Measurements from ENCODE around the gene ODF2L.

The ODF2L gene, protein sequence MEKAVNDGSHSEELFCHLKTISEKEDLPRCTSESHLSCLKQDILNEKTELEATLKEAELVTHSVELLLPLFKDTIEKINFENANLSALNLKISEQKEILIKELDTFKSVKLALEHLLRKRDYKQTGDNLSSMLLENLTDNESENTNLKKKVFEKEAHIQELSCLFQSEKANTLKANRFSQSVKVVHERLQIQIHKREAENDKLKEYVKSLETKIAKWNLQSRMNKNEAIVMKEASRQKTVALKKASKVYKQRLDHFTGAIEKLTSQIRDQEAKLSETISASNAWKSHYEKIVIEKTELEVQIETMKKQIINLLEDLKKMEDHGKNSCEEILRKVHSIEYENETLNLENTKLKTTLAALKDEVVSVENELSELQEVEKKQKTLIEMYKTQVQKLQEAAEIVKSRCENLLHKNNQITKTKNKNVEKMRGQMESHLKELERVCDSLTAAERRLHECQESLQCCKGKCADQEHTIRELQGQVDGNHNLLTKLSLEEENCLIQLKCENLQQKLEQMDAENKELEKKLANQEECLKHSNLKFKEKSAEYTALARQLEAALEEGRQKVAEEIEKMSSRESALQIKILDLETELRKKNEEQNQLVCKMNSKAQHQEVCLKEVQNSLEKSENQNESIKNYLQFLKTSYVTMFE

DNA sequence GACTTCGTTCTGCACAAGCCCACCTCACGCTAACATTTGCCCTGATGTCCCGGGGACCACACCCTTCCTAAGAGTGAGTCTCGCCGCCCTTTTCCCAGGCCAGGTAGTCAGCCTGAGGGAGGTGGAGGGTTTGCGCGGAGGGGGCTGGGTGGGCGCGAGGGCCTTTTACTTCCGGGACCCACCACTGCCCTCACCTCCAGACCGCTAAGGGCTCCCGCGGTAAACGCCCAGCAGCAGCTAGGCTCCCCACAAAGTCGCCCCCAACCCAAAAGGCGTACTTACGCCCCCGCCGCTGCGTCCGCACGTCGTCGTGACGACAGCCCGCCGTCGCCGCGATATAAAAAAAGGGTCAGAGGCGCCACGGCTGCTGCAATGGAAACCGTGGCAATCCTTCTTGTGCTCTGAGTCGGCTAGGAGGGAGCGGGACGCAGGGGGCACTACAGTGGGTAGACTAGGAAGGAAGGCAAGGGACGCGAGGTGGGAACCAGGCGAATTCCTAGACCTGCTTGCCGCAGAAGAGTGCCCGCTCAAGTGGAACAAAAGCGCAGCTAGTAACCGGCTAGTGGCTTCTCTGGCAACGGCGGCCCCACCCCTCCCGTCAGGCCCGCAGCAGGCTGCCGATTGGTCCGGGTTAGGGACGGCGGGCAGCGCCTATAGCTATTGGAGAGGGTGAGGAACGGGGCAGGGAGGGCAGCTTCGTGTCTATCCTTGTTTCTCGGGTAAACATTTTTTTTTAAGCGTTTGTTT lies at the start of gene ODF2L:
TSS of gene ODF2L (minus strand) at position 573 of the 747 bp plus-strand sequence. CDS start 9,296 bp downstream, outside the sequence.
- peak; percentile 76 for DNase-seq (ENCODE audit: low read depth)

DNA sequence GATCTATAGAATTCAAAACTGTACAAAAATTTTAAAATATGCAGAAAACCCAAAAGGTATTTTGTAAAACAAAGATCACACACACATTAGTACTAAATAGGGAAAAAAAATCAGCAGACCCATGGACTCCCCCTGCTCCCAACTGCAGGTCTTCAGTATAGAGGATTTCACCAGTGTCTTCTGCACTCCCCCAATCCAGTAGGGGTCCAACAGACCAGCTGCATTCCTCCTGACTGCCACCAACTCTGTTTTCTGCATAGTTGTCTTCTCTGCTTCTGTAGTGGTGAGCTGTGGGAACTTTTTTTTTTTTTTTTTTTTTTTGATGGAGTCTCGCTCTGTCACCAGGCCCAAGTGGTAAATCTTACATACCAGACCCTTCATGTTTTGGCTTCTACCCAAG lies 49.8 kb upstream of the ODF2L start:
- no peak for DNase-seq (ENCODE audit: low read depth)

DNA sequence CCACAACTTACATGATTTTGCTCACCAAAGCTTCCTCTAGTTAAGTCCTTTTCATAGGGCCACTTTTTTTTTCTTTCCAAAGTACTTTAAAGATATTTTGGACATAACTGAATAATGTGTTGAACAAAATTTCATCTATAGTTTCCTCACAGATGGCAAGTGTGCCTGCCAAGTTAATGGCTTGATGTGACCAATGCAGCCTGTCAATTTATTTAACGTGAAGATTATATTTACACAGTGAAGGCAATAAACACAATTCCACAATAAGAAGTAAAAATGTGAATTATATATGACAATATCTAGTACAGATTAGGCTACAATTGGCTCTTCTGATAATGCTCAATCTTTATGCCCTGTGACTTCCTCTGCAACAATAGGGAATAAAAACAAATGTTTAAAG lies 45.9 kb upstream of the ODF2L start:
- no peak for DNase-seq (ENCODE audit: low read depth)

DNA sequence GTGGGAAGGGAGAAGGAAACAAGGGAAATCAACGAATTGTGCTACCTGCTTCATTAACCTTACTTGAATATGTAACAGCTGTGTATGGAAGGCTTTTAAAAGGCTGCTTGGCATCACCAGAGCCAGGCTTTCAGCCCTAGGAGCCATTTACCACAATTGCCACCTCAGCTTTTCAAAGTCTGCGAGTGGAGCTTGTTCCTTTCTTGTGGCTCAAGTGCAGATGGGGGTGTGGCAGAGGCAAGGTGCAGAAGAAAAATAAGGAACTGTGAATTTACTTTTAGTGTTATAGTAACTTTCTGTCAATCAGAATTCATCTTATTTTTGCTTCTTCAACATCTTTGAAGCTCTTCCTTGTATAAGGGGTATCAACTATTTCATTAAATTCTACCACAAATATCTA lies 45.5 kb upstream of the ODF2L start:
- DNase-seq (ENCODE audit: low read depth), result no peak

DNA sequence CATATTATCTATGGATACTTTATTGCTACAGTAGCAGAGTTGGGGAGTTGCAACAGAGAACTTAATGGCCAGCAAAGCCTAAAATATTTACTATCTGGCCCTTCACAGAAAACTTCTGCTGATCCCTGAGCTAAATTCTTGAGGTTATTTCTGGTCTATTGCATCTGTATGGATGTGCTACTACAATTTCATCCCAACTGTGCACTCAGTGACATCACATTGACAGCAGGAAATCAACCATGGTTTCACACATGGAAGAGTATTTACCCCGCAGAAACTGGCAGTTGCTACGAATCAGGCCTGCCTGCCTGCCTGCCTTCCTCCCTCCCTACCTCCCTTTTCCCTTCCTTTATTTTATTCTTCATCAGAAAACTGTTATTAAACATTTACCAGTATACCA lies 39.9 kb upstream of the ODF2L start:
- no peak for DNase-seq (ENCODE audit: low read depth)

DNA sequence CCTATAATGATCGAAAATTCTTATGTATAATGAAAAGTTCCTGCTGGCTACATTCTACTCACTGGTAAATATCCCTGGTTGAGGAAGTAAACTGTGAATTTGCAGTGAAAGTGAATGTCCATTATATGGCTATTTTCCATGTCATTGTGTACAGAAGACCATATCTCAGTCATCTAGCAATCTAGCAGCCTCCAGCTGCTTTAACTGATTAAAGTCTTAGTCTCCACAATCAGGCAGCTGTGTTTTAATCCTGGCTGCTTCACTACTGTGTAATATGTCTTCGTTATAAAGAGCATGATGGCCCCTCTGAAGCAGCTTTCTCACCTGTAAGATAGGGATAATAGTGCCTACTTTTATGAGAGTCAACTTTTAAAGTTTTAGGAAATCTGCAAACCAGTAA lies 39.2 kb upstream of the ODF2L start:
- no peak for DNase-seq (ENCODE audit: low read depth)

DNA sequence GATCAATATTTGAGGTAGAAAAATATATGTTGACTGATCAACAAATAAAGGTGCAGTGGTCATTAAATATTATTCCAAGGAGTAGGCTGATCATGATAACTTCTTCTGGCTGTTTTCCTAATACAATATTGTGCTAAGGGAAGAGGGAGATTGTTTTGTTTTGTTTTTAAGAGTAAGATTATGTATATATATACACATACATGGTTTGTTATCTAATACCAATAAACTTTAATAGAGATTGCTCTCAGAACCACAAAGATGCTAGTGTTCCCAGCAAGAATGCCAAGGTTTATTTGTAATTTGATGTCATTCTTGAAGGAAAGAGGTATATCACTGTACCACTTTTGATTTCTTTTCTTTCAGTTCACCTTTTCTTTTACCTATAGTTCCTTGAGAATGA lies 37.9 kb upstream of the ODF2L start:
- DNase-seq (ENCODE audit: low read depth), result no peak

DNA sequence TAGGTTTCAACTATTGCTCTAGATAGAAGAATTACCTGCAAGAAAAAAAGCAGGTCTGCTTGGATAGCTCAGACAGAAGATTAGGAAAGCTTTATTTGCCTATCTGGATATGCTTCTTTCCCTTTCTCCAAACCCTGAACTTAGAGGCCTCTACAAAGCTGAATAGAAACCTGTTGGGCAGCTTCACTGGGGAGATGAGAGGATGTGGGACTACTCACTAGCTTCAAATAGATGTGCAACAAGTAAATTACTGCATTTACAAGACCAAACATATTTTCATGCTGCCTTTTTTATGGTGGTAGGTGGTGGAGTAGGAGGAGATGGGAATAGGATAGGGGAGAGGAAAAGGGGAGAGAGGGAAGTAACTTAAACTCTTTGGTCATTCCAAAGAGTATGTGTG lies 34.3 kb upstream of the ODF2L start:
- DNase-seq (ENCODE audit: low read depth), result no peak

DNA sequence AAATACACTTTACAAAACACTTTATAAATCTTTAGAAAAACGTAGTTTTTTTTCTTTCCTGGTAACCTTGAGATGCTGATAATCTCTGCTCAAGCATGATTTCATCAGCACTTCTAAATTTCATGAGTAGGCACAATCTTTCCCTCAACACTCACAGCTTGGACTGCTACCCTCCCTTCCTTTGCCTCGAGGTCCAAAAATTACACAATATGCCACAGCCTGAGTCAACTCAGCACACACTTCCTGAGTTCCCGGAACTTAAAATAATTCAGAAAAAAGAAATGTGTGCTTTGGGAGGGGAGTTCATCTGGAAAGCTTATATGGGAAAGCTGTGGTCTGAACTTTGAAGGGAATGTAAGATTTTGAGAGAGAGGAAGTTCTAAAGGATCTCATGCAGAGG lies 33.7 kb upstream of the ODF2L start:
- DNase-seq (ENCODE audit: low read depth), result peak; percentile 97

DNA sequence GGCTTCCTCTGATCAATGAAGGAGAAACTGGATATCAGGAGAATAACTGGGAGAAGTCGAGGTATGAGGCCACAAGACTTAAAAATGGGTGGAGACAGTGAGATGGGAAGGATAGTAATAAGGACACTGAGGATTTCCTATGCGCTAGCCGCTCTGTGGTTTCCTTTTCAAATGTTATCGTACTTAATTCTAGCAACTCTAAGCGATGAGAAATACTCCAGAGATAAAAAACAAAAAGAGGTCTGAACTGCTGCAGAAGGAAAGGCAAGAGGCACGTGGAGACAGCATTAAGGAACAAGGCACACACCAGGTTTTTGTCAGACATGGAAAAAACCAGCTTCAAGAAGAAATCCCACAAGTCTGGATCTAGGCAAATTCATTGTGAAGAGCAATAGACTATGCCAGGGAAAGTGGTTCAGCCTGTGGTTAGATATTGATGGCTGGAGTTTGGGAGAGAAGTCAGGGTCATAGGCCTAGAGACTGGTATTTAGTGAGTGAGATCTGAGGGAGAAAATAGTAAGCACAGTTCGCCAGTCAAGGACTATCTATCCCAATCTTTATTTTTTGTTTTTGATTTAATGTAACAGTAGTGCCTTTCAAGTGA lies 33.1 kb upstream of the ODF2L start:
- DNase-seq (ENCODE audit: low read depth), result peak; percentile 51

DNA sequence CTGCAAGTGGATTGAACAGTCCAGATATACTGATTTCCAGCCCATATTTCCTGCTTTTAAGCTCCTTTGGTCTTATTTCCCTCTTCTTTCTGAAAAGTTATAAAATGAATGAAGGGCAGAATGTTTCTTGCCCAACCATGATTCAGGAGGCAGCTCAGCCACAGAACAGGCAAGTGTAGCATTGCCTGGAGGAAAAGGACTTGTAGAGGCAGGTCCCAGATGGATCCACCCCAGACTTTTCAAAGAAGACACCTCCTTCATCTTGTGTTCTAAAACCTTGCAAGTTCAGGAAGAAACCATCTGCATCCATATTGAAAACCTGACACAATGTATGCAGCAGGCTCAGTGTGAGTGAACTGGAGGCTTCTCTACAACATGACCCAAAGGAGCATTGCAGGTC lies 27.8 kb upstream of the ODF2L start, which contains the start of gene CLCA2:
TSS of gene CLCA2 (plus strand) at position 299 of the 400 bp plus-strand sequence. CDS start at position 376, 77 bp downstream.
- DNase-seq (ENCODE audit: low read depth), result no peak

DNA sequence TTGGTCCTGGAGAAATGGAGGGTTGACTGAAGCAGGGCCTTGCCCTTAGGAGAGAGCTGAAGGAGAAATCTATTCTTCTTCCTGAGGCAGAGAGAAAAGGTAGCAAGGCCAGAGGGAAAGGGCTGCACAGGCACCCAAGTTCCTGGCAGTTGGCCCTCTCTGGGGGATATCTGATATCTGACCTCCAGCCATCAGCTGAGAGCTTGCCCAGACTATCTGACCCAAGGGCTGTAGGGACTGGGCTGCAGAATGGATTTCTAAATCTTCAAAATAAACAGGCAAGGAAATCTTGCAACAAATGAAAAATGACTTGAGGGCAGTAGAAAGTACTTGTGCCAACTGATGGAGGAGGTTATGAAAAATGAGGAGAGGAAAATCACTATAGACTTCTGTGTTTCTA lies 27.4 kb upstream of the ODF2L start:
- DNase-seq (ENCODE audit: low read depth), result no peak

DNA sequence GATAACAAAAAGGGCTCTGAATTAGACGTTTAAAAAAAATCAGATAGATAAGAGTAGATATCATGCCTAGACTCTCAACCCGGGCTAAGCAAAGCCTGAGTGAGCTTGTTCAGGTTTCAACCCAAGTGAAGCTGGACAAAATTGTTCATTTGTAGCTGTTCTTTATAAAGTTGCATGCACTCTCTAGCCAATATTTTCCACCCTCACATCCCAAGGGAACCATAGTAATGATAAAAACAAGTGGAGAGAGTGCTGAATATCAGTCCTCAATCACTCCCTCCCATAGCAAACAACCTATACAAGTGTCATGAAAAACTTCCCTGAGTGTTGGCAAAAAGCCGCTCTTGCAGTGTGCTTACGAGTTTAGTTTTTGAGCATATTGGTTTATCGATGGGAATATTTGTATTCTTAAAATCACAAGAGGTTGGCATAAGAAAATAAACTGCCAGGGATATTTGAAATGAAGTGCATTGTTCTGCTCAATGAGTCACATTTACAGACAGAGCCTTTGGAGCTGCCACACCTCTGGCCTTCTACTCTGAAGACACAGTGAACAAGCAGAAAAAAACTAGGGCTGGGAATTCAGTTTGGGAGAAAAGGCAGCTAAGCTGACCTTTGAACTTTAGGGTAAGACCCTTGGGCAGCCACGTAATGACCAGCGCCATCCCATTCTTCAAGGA lies 25.6 kb upstream of the ODF2L start:
- peak; percentile 31 for DNase-seq (ENCODE audit: low read depth)

DNA sequence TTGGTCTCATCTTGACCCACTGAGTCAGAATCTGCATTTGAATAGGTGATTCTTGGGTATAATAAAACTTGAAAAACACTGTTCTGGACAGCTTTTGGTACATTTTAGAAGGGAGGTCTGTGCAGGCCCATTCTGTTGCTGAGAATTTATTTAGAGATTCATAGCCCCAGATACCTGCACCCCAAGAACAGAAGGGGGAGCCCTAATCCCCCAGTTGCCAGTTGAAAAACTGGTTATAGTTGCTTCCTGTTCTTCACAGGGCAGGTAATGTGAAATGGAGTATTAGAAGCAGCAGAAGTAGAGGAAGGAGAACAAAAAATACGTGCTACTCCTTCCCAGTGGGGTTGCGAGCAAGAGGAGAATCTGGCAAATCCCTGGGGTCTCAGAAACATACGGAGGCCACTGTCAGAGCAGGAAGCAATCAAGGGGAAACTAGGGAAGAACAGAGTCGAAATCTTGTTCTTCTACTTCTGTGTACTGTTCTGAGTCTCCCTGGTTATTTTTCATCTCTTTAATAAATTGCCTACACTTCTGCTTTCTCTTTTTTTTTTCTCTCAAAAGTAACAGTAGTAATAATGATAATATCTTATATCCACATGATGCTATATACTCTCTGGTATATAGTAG lies 23.3 kb upstream of the ODF2L start:
- DNase-seq (ENCODE audit: low read depth), result peak; percentile 40

DNA sequence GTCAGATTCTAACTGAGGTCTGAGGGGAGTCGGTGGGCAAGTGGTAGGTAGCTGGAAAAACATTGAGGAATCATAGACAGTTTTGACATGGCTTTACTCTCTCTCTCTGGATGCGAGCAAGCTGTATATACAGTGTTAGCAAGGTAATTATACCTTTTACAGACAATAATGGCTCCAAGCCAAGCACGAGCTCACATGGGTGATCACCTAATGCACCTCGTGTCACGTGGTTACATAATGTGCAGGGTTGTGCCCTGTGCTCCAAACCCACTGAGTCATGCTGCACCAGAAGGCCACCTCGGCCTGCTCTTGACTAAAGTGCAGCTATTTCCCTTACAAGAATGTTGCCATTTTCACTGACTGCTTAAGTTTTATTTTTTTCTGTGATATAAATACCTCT lies 20.2 kb upstream of the ODF2L start:
- DNase-seq (ENCODE audit: low read depth), result no peak

DNA sequence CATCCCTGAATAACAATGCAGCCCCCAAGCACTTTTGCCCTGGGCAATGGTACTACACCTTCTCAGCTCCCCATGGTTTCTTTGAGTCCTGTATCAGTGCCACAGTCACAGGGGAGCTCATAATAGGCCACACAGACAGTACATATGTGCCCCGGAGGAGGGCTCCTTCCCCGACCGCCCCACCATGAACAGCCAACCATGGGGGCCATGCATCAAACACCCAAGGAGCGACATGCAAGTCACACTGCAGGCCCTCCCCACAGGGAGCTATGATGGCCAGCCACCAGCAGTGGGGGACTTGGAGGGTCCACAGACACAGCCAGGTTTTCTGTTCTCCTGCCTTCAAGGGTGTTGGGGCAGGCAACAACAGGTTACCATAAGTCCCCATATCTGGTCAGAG lies 14.8 kb upstream of the ODF2L start:
- no peak for DNase-seq (ENCODE audit: low read depth)

DNA sequence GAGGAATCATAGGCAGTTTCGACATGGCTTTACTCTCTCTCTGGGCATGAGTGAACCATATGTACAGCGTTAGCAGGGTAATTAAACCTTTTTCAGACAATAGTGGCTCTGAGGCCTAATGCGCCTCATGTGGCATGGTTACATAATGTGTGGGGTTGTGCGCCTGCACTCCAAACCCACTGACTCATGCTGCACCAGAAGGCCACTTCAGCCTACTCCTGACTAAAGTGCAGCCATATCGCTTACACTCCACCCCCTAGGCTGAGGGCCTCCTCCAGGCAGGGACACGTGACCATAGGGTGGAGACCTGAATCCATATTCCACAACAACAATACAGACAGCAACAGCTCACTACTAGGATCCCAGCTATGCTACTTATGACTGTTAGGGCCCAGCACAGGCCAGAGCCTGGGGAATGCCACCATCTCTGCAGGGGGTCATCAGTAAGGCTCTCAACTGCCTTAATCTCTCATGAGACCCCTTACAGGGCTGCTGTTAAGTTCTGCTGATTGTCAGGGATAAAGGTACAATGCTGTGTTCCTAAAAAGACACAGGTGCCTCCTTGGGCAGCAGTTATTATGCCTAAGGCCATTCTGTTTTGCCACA lies 13.4 kb upstream of the ODF2L start:
- no peak for DNase-seq (ENCODE audit: low read depth)

DNA sequence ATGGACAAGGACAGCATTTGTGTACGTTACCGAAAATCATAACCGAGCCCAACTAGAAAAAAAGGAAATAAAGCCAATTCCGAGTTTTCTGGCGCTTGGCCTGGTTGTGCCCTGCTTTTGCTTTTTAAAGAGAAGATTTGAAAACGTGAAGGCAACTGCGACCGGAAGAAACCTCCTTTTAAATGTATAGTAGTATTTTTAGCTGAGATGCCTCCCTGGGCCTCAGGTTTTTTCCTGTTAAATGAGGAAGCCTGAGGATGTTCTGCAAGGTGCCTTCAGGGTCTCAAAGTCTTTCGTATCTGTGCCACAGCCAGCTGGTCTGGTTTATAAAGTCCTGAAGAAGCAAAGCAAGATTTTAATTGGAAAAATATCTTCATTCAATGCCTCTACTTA lies 371 bp upstream of the ODF2L start:
- no peak for DNase-seq (ENCODE audit: low read depth)

DNA sequence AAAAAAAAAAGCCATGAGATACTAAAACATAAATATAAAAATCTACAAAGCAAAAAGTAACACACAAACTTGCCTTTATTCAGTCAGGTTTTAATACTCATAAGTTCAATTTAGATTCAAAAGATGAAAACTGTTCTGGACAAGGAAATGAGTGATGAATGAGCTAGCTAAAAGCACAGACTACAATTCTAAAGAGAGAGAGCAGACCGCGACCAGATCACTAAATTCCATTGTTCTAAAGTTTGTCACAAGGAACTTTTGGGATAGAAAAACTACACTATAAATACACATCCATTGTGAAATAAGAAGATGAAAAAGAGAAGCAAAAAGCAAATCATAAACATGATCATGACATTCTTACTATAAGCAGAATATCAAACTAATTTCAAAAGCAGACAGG lies 1.7 kb downstream of the ODF2L start:
- DNase-seq (ENCODE audit: low read depth), result no peak

DNA sequence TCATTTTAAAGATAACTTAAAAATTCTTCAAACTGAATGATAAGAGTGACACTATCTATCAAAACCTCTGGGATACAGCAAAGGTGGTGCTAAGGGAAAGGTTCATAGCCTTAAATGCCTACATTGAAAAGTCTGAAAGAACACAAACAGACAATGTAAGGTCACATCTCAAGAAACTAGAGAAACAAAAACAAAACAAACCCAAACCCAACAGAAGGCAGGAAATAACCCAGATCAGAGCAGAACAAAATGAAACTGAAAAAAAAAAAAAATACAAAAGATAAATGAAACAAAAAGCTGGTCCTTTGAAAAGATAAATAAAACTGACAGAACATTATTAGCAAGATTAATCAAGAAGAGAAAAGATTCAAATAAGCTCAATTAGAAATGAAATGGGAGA lies 6.8 kb downstream of the ODF2L start:
- no peak for DNase-seq (ENCODE audit: low read depth)

DNA sequence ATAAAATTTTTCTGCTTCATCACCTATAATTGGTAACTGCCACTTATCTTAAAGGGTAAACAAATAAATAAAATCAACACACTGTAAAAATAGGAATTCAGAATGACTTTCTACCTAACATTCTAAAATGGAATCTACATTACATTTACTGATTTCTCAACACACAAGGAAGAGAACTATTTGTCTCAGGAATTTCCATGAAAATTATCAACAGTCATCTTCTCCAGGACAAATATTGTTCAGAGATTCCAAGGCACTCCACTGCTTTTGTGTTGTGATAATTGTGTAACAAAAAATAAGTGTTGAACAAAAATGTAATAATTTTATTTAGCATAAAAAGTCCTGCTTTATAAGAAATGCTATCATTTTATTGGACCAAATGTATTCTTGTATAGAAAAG lies 7.3 kb downstream of the ODF2L start:
- no peak for DNase-seq (ENCODE audit: low read depth)

Measured in stromal cell of bone marrow (primary cell).